ENCODE measurements around the gene SDR42E2. TPM values are rescaled to one million over a fixed set of nuclear protein-coding genes. Genes with fewer than 3 reads are reported as not detected.

Gene SDR42E2
- total and polyA plus RNA-seq, 4 donors = 0.07 TPM; not detected in 3

DNA sequence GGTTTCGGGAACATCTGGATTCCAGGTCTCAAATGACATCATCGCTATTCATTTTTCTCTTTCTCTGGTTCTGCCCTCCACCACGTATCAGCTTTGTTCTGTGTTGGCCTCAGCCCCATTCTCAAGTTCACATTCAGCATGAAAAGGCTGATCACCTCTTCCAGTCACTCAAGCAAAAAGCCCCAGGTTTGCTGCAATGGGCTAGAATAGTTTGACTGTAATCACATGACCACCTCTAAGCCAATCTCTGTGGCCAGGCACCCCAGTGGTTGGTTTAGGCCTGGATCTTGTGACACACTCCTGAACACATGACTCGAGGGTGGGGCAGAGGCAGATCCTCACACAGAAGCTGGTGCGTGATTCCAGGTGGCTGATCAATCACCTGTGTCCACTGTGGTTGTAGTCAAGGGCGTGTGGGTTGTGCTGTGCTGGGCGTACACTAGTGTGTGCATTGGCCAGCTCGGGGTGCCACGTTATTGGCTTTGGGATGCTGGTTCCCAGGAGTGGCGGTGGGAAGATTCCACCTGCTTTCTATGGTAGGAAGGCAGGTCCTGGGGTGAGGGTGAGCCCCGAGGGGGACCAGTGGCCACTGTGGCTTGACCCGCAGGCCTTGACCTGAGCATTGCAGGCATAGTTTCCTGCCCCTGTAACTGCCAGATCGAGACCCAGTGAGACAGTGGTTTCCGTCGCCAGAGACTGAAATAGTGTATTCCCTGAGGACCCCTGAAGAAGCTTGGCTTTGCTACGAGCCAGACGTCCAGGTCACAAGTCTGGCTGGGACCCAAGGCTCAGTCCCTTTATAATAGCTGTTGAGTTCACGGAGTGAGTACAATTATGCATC, 55.8 kb downstream of the SDR42E2 start:
- H3K36me3 ChIP-seq (ENCODE audit: control insufficient read depth in 4 of 4, insufficient read depth in 3 of 4, low read depth in 1 of 4, low read length in 3 of 4) = no peaks in the 10 kb centered on the region
- H3K27ac ChIP-seq (ENCODE audit: low read depth in 1 of 2, low read length in 2 of 2) = no peak overlapping the region
- DNase-seq (ENCODE audit: low spot score) = no peak
- H3K27me3 ChIP-seq (ENCODE audit: control insufficient read depth in 4 of 4, insufficient read depth in 4 of 4, low read length in 3 of 4) = no peaks in the 10 kb centered on the region
- H3K4me1 ChIP-seq (ENCODE audit: control insufficient read depth in 4 of 4, insufficient read depth in 4 of 4, low read length in 3 of 4) = peaks cover 2 to 16% (median 6%) of the 10 kb centered on the region in 4 donors
- no peaks in the 10 kb centered on the region for H3K9me3 ChIP-seq (ENCODE audit: control insufficient read depth in 4 of 4, low read length in 3 of 4)
- 91% methylated on average over 18 of the region's 18 CpGs for WGBS
- H3K4me3 ChIP-seq (ENCODE audit: low read depth in 1 of 3, low read length in 3 of 3) = no peak overlapping the region
- no peak for TF ChIP-seq RAD21 (IDR thresholded peaks at IDR 0.05)
- TF ChIP-seq TAF1 (conservative IDR thresholded peaks at IDR 0.05) = no peak
- TF ChIP-seq HNF4A (conservative IDR thresholded peaks at IDR 0.05) = no peak
- TF ChIP-seq YY1 (IDR thresholded peaks at IDR 0.05) = no peak
- TF ChIP-seq FOXA2 (IDR thresholded peaks at IDR 0.05) = no peak
- no peak for TF ChIP-seq HNF4G (IDR thresholded peaks at IDR 0.05)
- TF ChIP-seq, protein P1, sequence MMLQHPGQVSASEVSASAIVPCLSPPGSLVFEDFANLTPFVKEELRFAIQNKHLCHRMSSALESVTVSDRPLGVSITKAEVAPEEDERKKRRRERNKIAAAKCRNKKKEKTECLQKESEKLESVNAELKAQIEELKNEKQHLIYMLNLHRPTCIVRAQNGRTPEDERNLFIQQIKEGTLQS (IDR thresholded peaks at IDR 0.05) = no peak
- no peak for TF ChIP-seq GABPA (IDR thresholded peaks at IDR 0.05 in 1 of 2, conservative IDR thresholded peaks at IDR 0.05 in 1 of 2)
- TF ChIP-seq FOXA1 (IDR thresholded peaks at IDR 0.05) = no peak
- no peak overlapping the region for H3K9ac ChIP-seq (ENCODE audit: low read depth in 1 of 2, low read length in 2 of 2)

DNA sequence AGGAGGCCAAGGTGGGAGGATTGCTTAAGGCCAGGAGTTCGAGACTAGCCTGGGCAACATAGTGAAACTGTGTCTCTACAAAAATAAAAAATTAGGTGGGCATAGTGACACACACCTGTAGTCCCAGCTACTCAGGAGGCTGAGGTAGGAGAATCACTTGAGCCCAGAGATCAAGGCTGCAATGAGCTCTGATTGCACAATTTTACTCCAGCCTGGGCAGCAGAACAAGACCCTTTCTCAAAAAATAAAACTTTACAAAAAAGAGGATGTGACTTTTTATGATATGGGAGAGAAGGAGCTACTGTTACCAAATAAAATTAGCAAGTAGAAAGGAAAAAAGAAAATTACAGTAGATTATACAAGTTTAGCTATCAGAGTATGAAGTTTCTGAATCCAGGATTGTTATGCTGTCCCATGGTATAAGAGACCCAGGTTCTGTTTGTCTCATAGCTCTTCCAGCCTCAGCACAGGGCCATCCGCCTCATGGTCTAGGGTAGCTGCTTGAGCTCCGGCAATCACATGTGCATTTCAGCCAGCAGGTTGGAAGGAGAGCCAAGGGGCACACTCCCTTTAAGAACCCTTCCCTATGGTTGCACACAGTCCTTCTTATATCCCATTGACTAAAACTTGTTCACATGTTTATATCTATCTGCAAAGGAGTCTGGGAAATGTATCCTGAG, 57.2 kb downstream of the SDR42E2 start:
- TF ChIP-seq, protein P2, sequence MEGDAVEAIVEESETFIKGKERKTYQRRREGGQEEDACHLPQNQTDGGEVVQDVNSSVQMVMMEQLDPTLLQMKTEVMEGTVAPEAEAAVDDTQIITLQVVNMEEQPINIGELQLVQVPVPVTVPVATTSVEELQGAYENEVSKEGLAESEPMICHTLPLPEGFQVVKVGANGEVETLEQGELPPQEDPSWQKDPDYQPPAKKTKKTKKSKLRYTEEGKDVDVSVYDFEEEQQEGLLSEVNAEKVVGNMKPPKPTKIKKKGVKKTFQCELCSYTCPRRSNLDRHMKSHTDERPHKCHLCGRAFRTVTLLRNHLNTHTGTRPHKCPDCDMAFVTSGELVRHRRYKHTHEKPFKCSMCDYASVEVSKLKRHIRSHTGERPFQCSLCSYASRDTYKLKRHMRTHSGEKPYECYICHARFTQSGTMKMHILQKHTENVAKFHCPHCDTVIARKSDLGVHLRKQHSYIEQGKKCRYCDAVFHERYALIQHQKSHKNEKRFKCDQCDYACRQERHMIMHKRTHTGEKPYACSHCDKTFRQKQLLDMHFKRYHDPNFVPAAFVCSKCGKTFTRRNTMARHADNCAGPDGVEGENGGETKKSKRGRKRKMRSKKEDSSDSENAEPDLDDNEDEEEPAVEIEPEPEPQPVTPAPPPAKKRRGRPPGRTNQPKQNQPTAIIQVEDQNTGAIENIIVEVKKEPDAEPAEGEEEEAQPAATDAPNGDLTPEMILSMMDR (IDR thresholded peaks at IDR 0.05; ENCODE audit: low read depth, low read length, missing input control) = no peak
- TF ChIP-seq SP1 (IDR thresholded peaks at IDR 0.05) (no peak), HNF4A (conservative IDR thresholded peaks at IDR 0.05) (no peak), EGR1 (IDR thresholded peaks at IDR 0.05; ENCODE audit: low read depth in 2 of 2) (no peak), JUND (IDR thresholded peaks at IDR 0.05) (no peak), TAF1 (conservative IDR thresholded peaks at IDR 0.05) (no peak), GABPA (IDR thresholded peaks at IDR 0.05 in 1 of 2, conservative IDR thresholded peaks at IDR 0.05 in 1 of 2) (no peak), FOXA1 (IDR thresholded peaks at IDR 0.05) (no peak), RAD21 (IDR thresholded peaks at IDR 0.05) (no peak), FOXA2 (IDR thresholded peaks at IDR 0.05) (no peak), RXRA (IDR thresholded peaks at IDR 0.05) (no peak), HNF4G (IDR thresholded peaks at IDR 0.05) (no peak), YY1 (IDR thresholded peaks at IDR 0.05) (no peak), NR2F2 (IDR thresholded peaks at IDR 0.05) (no peak)
- TF ChIP-seq, protein P3, sequence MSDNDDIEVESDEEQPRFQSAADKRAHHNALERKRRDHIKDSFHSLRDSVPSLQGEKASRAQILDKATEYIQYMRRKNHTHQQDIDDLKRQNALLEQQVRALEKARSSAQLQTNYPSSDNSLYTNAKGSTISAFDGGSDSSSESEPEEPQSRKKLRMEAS (IDR thresholded peaks at IDR 0.05) = no peak
- TF ChIP-seq, protein P4, sequence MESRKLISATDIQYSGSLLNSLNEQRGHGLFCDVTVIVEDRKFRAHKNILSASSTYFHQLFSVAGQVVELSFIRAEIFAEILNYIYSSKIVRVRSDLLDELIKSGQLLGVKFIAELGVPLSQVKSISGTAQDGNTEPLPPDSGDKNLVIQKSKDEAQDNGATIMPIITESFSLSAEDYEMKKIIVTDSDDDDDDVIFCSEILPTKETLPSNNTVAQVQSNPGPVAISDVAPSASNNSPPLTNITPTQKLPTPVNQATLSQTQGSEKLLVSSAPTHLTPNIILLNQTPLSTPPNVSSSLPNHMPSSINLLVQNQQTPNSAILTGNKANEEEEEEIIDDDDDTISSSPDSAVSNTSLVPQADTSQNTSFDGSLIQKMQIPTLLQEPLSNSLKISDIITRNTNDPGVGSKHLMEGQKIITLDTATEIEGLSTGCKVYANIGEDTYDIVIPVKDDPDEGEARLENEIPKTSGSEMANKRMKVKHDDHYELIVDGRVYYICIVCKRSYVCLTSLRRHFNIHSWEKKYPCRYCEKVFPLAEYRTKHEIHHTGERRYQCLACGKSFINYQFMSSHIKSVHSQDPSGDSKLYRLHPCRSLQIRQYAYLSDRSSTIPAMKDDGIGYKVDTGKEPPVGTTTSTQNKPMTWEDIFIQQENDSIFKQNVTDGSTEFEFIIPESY (IDR thresholded peaks at IDR 0.05) = no peak
- TF ChIP-seq, protein P5, sequence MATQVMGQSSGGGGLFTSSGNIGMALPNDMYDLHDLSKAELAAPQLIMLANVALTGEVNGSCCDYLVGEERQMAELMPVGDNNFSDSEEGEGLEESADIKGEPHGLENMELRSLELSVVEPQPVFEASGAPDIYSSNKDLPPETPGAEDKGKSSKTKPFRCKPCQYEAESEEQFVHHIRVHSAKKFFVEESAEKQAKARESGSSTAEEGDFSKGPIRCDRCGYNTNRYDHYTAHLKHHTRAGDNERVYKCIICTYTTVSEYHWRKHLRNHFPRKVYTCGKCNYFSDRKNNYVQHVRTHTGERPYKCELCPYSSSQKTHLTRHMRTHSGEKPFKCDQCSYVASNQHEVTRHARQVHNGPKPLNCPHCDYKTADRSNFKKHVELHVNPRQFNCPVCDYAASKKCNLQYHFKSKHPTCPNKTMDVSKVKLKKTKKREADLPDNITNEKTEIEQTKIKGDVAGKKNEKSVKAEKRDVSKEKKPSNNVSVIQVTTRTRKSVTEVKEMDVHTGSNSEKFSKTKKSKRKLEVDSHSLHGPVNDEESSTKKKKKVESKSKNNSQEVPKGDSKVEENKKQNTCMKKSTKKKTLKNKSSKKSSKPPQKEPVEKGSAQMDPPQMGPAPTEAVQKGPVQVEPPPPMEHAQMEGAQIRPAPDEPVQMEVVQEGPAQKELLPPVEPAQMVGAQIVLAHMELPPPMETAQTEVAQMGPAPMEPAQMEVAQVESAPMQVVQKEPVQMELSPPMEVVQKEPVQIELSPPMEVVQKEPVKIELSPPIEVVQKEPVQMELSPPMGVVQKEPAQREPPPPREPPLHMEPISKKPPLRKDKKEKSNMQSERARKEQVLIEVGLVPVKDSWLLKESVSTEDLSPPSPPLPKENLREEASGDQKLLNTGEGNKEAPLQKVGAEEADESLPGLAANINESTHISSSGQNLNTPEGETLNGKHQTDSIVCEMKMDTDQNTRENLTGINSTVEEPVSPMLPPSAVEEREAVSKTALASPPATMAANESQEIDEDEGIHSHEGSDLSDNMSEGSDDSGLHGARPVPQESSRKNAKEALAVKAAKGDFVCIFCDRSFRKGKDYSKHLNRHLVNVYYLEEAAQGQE (IDR thresholded peaks at IDR 0.05) = no peak
- TF ChIP-seq, protein P1 (IDR thresholded peaks at IDR 0.05) = no peak
- no peak overlapping the region for H3K9ac ChIP-seq (ENCODE audit: low read depth in 1 of 2, low read length in 2 of 2)
- no peak overlapping the region for H3K4me3 ChIP-seq (ENCODE audit: low read depth in 1 of 3, low read length in 3 of 3)
- no peak for DNase-seq (ENCODE audit: low spot score)
- no peaks in the 10 kb centered on the region for H3K9me3 ChIP-seq (ENCODE audit: control insufficient read depth in 4 of 4, low read length in 3 of 4)
- peaks cover 2 to 16% (median 6%) of the 10 kb centered on the region in 4 donors for H3K4me1 ChIP-seq (ENCODE audit: control insufficient read depth in 4 of 4, insufficient read depth in 4 of 4, low read length in 3 of 4)
- no peaks in the 10 kb centered on the region for H3K36me3 ChIP-seq (ENCODE audit: control insufficient read depth in 4 of 4, insufficient read depth in 3 of 4, low read depth in 1 of 4, low read length in 3 of 4)
- WGBS = 97% methylated on average over 3 of the region's 3 CpGs
- H3K27me3 ChIP-seq (ENCODE audit: control insufficient read depth in 4 of 4, insufficient read depth in 4 of 4, low read length in 3 of 4) = no peaks in the 10 kb centered on the region
- H3K27ac ChIP-seq (ENCODE audit: low read depth in 1 of 2, low read length in 2 of 2) = no peak overlapping the region
